Stimulated activated CD4-positive, alpha-beta T cell treated with anti-CD3 and anti-CD28 coated beads, Interleukin-1b, Interleukin-23, amount 100 ng/mL, for 48 hours (primary cell): ENCODE measurements around the gene TRIM17.

ENCODE experiments used
- DNase-seq: peaks from one replicate; pipeline ENCODE4 v3.0.0-alpha.2; 2020

TRIM17 gene

DNA sequence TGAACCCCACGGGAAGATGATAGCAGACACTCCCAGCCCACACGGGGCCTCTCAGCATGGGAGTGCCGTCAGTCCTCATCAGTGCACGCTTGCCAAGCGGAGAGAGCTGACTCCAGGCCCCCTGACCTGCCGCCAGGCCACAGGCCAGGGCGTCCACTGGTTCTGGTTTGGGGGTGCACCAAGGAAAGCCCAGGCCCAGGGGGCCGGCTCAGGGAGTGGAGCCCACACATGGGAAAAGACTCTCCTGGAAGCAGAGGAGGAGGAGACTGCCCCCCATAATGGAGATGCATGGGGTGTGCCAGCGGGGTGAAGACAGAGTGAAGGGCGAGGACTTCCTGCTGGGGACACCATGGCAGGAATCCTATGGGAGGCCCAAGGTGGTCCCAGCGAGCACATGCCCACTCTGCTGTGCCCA is 16.4 kb downstream of the TRIM17 start:
- no peak for DNase-seq

DNA sequence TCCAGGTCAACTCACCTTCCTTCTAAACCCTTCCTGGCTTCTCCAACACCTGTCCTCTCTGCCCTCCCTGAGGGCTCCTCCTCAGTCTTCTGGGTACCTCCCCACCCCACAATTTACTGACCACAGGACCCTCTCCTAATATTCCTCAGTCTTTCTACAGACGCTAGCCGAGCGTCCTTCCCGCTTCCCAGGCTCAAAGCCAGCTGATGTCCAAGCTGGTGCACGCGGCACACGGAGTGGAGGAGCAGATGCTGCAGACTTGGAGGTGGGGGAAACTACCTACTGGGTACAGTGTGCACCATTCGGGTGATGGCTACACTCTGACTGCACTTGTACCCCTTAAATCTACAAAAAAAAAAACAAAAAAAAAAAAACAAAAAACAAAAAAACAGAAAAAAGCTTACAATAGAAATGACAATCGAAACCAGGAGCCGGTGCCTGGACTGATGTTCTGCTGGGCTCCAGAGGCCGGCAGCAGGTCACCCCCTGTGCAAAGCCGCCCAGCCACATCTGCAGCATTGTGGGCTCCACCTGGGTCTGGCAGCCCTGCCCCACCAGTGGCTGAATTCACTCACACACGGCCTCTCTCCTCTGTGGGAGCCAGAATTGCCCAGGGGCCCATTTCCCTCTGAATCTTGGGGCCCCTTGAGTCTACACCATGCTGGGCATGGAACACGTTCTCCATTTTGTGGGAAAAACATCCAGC is 17.0 kb downstream of the TRIM17 start:
- no peak for DNase-seq

- DNase-seq = no peak
These were observed 17.8 kb downstream of the TRIM17 start for GRCh38 chr1:228398741-228399461.

GRCh38 chr1:228397966-228398365 is 18.7 kb downstream of the TRIM17 start:
- DNase-seq = no peak

DNA sequence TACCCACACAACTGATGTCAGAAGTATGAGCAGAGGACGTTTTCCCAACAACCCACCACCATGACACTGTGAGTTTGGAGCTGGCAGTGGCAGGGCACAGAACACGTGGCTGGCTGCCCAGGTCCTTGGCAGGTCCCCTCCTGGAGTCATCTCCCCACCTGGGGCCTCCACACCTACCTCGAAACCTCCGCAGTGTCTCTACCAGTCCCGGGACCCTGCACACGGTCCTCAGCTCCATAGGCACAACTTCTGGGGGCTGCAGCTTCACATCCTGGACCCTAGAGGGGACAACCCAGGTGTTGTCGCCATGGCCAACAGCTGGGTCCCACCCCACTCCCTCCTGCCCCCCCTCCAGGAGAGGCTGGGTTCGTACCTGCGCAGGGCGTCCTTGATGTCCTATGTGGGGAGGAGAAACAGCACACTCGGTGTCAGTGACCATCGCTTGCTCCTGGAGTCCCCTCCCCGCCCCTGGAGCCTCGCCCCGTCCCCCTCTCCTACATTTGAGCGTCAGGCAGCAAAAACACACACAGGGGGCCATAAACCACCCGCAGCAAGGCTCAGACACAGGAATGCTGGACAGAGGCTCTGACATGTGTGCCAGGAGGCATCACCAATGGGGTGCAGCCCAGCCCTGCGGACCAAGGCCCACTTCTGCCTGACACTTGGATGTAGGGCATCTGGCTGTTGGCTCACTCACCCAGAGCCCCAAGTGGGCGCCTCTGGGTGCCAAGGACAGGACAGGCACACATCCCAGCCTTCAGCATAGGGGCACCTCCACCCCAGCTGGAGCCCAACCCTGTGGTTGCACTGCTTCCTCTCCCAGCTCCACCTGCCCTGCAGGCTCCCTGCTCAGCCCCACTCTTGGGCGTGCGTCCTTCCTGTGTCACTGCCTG is 19.6 kb downstream of the TRIM17 start:
- DNase-seq = no peak

DNA sequence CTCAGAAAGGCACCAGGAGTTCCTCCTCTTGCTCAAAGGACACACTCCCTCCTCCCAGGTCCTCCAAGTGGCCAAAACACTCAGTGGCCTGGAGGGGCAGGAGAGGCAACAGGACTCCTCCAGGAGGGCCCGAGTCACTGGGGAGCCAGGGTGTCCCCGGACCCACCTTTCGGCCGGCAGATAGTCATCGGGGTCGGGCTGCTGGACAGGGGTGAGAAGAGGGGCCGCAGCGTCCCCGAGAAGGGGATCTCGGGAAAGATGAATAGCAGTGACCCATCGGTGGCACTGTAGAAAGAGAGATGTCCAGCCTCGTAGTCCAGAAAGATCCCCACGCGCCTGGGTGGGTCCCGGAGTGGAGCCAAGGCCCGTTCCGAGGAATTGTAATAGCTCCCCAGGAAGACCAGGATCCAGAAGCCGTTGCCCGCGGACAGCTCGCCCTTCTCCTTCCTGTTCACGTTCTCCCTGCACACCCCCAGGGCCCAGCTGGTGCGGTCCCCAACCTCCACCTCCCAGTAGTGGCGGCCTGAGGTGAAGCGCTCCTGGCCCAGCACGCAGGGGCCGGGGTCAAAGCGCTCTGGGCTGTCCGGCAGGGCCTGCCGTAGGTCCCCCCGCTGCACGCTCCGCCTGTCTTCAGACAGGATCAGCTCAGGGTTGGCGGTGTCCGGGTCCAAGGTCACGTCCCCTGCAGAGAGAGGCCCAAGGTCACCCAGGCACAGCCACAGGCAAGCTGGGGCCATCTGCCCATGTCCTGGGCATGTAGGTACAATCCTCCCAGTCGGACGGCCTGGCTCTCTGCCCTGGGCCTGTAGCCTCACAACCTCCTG is 21.9 kb downstream of the TRIM17 start:
- peak; percentile 0 for DNase-seq

GRCh38 chr1:228393811-228394570 is 22.7 kb downstream of the TRIM17 start:
- DNase-seq = no peak

DNA sequence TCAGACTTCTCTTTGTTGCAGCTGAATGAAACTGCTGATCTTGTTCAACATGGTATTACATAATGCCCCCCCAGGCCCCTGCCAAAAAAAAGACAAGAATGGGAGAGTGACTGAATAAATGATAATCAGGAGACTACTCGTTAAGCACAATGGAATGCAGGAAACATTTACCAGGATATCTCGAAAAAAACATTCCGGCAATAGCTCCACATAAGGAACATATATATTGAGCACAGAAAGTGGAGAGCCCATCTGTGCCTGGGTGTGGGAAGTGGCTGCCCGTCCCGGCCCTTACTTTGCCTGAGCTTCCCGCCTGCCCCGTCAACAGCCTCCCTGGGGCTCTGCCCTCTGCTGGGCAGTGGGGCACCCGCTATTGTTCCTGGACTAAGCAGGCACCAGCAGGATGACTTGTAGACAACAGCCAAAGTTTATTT is 23.4 kb downstream of the TRIM17 start:
- DNase-seq = no peak

DNA sequence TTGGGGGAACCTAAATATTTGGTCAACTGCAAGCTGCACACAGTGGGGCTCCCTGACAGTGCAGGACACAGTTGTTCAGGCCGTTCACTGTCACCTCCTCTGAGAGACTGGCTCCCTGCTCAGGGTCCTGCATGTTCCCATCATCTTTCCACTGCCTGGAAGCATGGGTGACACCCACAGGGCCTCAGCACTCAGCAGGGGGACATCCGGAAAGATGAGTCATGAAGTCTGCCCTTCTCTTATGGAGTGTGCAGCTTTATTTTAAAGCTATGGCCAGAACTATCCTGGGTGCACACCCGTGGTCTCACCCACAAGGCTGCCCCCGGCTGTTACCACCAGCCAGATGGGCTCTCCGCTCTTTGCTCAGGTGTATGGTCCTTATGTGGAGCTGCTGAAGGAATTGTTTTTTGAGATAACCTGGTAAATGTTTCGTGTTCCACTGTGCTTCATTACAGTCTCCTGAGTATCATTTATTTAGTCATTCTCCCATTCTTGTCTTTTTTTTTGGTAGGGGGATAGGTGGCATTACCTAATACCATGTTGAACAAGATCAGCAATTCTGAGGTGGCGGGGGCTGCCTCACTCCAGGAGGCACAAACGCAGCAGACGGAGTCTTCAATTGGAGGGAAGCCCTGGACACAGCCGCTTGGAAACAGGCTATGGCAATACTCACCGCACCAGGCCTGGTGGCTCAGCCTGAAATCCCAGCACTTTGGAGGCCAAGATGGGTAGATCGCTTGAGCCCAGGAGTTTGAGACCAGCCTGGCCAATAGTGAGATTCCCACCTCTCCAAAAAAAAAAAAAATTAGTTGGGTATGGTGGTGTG is 24.3 kb downstream of the TRIM17 start:
- DNase-seq = no peak

DNA sequence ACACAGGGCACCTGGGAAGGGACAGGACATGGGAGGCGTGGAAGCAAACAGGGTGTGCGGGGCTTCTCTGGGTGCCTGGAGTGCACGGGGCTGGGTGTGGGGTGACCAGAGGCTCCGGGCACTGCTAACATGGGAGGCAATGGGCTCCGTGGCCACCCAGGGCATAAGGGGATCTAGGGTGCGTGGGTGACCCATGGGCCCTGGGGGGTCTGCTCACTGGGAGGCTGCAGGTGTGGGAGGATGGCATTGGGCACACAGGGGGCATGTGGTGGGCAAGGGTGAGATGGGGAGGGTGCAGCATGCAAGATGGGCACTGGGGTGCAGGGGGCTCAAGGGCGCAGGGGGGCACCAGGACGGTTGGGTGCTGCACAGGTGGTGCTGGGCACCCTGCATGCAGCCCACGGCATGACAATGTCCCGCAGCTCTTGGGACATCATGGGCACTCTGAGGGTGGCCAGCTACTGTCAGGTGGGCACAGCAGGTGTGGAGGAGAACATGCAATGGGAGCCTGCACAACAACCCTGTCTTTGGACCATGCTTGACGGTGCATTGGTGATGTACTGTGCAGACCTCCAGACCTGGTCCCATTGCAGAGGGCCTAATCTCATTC is 25.1 kb downstream of the TRIM17 start:
- DNase-seq = no peak

GRCh38 chr1:228390649-228391048 is 26.0 kb downstream of the TRIM17 start:
- DNase-seq = no peak

- no peak for DNase-seq
These were observed 29.3 kb downstream of the TRIM17 start for GRCh38 chr1:228387321-228387720.

DNA sequence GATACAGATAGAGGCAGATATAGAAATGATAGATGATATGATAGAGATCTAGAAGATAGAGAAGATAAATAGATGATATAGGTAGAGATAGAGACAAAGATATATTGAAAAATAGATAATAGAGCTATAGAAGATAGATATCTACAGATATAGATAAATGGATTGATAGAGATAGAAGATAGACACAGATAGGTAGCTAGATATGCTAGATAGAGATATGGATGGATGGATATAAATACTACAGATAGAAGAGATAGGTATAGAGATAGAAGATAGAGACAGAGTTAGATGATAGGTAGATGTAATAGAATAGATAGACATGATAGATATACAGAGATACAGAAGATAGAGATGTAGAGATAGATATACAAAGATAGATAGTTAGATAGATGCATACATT is 31.4 kb downstream of the TRIM17 start:
- no peak for DNase-seq

- no peak for DNase-seq
These were observed 32.9 kb downstream of the TRIM17 start for GRCh38 chr1:228383773-228384172.

GRCh38 chr1:228381356-228381755 is 35.3 kb downstream of the TRIM17 start:
- no peak for DNase-seq

DNA sequence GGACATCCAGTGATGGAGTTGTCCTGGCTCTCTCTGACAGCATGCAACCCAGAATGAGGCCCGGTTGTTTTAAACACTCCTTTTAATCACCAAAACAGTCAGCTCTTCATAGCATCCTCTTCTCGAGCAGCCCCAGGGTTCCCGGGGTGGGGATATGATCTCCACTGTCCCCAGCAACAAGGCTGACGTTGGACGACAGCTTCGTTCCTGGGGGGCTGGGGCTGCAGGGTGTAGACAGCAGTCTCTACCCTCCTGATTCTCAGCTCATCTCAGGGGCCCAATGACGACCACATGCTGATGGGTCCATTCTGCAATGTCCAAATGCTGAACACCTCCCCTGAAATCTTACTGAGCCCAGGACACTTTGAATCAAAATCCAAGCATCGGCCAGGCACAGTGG is 37.0 kb downstream of the TRIM17 start:
- DNase-seq = peak; percentile 0

DNA sequence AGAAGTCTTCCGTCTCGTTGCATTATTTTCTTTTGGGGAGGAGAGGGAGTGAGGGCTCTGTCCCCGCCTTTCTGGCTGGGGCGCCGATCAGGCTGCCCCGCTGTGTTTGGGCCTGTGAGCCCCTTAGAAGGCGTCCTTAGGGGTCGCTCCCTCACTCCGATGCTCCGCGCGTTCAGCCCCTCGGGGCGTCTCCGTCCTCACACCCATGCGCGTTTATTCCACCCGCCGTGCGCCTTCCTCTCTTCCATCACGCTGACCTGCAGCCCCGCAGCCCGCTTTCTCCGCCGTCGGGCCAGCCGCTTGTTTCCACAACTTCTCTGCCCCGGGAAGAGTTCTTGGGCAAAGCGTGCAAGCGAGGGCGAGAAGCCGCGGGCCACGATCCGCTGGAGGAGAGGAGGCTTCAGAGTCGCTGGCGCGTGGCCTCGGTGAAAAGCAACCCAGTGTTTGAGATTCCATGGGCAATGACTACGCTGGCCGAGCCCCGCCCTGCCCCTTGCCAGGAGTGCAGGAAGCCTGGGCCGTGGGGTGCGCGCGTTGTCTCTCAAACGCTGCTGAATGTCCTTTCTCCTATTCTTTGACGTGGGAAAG is 37.7 kb downstream of the TRIM17 start:
- DNase-seq = no peak

DNA sequence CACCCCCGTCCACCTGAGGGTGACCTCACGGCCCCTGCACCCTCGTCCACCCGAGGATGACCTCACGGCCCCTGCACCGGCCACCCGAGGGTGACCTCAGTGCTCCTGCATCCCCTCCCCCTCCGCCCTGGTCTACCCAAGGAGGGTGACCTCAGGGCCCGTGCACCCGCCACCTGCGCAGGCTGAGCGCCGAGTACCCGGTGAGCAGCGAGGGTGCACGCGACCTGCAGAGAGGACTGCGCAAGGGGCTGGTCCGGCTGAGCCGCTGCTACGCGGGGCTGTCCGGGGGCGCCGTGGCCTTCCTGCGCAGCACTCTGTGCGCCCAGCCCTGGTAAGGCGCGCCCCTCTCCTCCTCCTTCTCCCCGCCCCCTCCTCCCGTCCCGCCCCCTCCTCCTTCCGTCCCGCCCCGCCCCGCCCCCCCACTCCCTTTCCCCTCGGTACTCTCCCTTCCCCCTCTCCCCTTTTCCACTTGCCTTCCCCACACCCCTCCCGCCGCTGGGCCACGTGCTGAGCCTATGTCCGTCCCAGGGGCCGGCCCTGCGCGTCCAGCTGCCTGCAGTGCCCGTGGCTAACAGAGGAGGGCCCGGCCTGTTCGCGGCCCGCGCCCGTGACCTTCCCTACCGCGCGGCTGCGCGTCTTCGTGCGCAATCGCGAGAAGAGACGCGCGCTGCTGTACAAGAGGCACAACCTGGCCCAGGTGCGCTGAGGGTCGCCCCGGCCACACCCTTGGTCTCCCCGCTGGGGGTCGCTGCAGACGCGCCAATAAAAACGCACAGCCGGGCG is 38.4 kb downstream of the TRIM17 start:
- peak; percentile 68 for DNase-seq

DNA sequence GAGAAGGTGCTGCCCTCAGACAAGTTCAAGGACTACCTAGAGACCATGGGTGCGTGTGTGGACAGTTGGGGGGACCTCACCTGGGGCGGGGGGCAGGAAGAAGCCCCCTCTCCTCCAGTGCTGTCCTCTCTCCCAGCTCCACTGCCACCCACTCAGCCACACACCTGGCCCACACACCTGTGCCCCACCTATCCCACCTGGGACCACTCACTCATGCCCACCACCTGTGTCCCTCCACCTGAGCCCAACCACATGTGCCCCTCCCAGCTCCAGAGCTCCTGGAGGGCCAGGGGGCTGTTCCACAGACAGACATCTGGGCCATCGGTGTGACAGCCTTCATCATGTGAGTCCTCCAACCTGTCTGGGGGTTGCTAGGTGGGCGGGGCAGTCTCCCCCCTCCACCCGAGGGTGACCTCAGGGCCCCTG is 39.0 kb downstream of the TRIM17 start:
- DNase-seq = no peak
